Endothelial cell (in vitro differentiated cells): ENCODE data around the gene CFAP46. TPM values are rescaled to one million over a fixed set of nuclear protein-coding genes. Genes with fewer than 3 reads are reported as not detected.

Experiments
- DNase-seq: peaks from one replicate; pipeline ENCODE4 v3.0.0; 2021; ENCODE audit warnings: low spot score
- H3K27ac Mint-ChIP-seq: one replicate; pipeline ENCODE4 v1.8.0; 2021; ENCODE audit warnings: mixed read lengths, inconsistent platforms; ENCODE audit not compliant: unreplicated experiment
- H3K27me3 Mint-ChIP-seq: one replicate; pipeline ENCODE4 v1.8.0; 2021; ENCODE audit warnings: mild to moderate bottlenecking, moderate library complexity, mixed read lengths, inconsistent platforms; ENCODE audit not compliant: unreplicated experiment
- H3K36me3 Mint-ChIP-seq: one replicate; pipeline ENCODE4 v1.8.0; 2021; ENCODE audit warnings: mild to moderate bottlenecking, low read depth, mixed read lengths, inconsistent platforms; ENCODE audit not compliant: unreplicated experiment
- H3K4me1 Mint-ChIP-seq: one replicate; pipeline ENCODE4 v1.8.0; 2021; ENCODE audit warnings: mild to moderate bottlenecking, mixed read lengths, inconsistent platforms; ENCODE audit not compliant: unreplicated experiment
- H3K4me3 Mint-ChIP-seq: one replicate; pipeline ENCODE4 v1.8.0; 2021; ENCODE audit warnings: mild to moderate bottlenecking, mixed read lengths, inconsistent platforms; ENCODE audit not compliant: unreplicated experiment
- H3K9me3 Mint-ChIP-seq: one replicate; pipeline ENCODE4 v1.8.0; 2021; ENCODE audit warnings: mixed read lengths, inconsistent platforms; ENCODE audit not compliant: unreplicated experiment
- CTCF ChIP-seq: fragments of 200-600 bp; sonication (generic); IDR thresholded peaks from one replicate; pipeline ENCODE4 v1.5.0; 2021; ENCODE audit warnings: antibody characterized with exemption; ENCODE audit not compliant: unreplicated experiment
- total RNA-seq: library from RNA; stranded (reverse); fragmentation: NEBNext Ultra II Directional; extraction: Animal tissue kit (Norgen Biotek cat#: 25700); gene quantifications from one replicate; pipeline ENCODE4 v1.2.1, GENCODE V29; 2021; ENCODE audit not compliant: unreplicated experiment

CFAP46 gene
- total RNA-seq, 1 donor from 2014 or later = 0.95 TPM

GRCh38 chr10:132899751-132900065 lies 42.7 kb downstream of the CFAP46 start:
- H3K27ac Mint-ChIP-seq = no peak overlapping the region
- peaks cover 5% of the 10 kb centered on the region for H3K27me3 Mint-ChIP-seq
- H3K4me1 Mint-ChIP-seq = no peaks in the 10 kb centered on the region
- no peak for TF ChIP-seq CTCF
- no peaks in the 10 kb centered on the region for H3K36me3 Mint-ChIP-seq
- no peaks in the 10 kb centered on the region for H3K9me3 Mint-ChIP-seq
- no peak overlapping the region for H3K4me3 Mint-ChIP-seq
- DNase-seq = no peak

GRCh38 chr10:132899054-132899750 lies 43.2 kb downstream of the CFAP46 start:
- H3K4me1 Mint-ChIP-seq = no peaks in the 10 kb centered on the region
- peaks cover 7% of the 10 kb centered on the region for H3K27me3 Mint-ChIP-seq

GRCh38 chr10:132898391-132899053 lies 43.8 kb downstream of the CFAP46 start:
- Mint-ChIP-seq H3K4me1 (no peaks in the 10 kb centered on the region), H3K27me3 (peaks cover 7% of the 10 kb centered on the region), H3K4me3 (no peak overlapping the region), H3K27ac (no peak overlapping the region), H3K36me3 (no peaks in the 10 kb centered on the region), H3K9me3 (no peaks in the 10 kb centered on the region)
- no peak for DNase-seq
- no peak for TF ChIP-seq CTCF

More at GRCh38 chr10:132899054-132899750, 43.2 kb downstream of the CFAP46 start:
- no peak overlapping the region for H3K4me3 Mint-ChIP-seq
- no peaks in the 10 kb centered on the region for H3K9me3 Mint-ChIP-seq
- no peak overlapping the region for H3K27ac Mint-ChIP-seq
- no peak for DNase-seq
- TF ChIP-seq CTCF = no peak
- no peaks in the 10 kb centered on the region for H3K36me3 Mint-ChIP-seq

GRCh38 chr10:132897516-132898381 lies 44.6 kb downstream of the CFAP46 start:
- no peak overlapping the region for H3K4me3 Mint-ChIP-seq
- no peaks in the 10 kb centered on the region for H3K36me3 Mint-ChIP-seq
- no peaks in the 10 kb centered on the region for H3K9me3 Mint-ChIP-seq
- TF ChIP-seq CTCF = no peak
- no peaks in the 10 kb centered on the region for H3K4me1 Mint-ChIP-seq
- H3K27ac Mint-ChIP-seq = no peak overlapping the region
- DNase-seq = no peak
- peaks cover 7% of the 10 kb centered on the region for H3K27me3 Mint-ChIP-seq
